Measurements from ENCODE around the gene EIF4G3. TPM values are rescaled to one million over a fixed set of nuclear protein-coding genes. Genes with fewer than 3 reads are reported as not detected.
A peak's percentile ranks its signal among the peaks of the same experiment; 100 is the strongest.

EIF4G3 gene
- total and polyA plus RNA-seq, 9 of the 15 experiments (the other 6 are each of a cell fraction or from before 2014, with no cell fraction given) = 6.7 to 40.5 (median 32.1) TPM

- H3K9ac ChIP-seq (ENCODE audit: insufficient read depth in 1 of 2, low read depth in 2 of 2, low read length in 2 of 2) = no peak overlapping the region
- FAIRE-seq = no peak
- H3K27me3 ChIP-seq (ENCODE audit: control insufficient read depth in 2 of 2, insufficient read depth in 2 of 2, low read length in 2 of 2) = peaks cover 0 to 4% of the 10 kb centered on the region in 2 experiments; a peak in 3 of 5 replicates
- H3K4me2 ChIP-seq (ENCODE audit: insufficient read depth, low read length) = no peak overlapping the region
- H3K4me1 ChIP-seq (replicated peaks in 1 of 2; ENCODE audit: control insufficient read depth in 2 of 2, insufficient read depth in 2 of 2, low read length in 2 of 2) = peaks cover 3 to 6% of the 10 kb centered on the region in 2 experiments; a peak in 4 of 5 replicates
- BruUV-seq (replicated peaks) = no TSS peak
- in situ Hi-C loops (cut with MboI) = no loop called here
- intact Hi-C loops (cut with micrococcal nuclease) = no loop called here
- no peak for ATAC-seq
- POLR2A ChIA-PET = no interaction called here
- CTCF ChIA-PET (ENCODE audit: low intra/inter-chr PET ratio) = no interaction called here
- H3K27ac ChIP-seq (ENCODE audit: extremely low read depth, low read depth, low read length) = no peak overlapping the region
- H3K79me2 ChIP-seq (ENCODE audit: control insufficient read depth, insufficient read depth, low read length) = no peaks in the 10 kb centered on the region
- H2AFZ ChIP-seq (ENCODE audit: low read depth, low read length) = no peak overlapping the region
- no peaks in the 10 kb centered on the region for H4K20me1 ChIP-seq (replicated peaks; ENCODE audit: control insufficient read depth, insufficient read depth, low read length)
- no peak overlapping the region for H3K4me3 ChIP-seq
- no peaks in the 10 kb centered on the region for H3K9me1 ChIP-seq (ENCODE audit: control insufficient read depth, insufficient read depth, low read length)
- H3K9me3 ChIP-seq (replicated peaks; ENCODE audit: control insufficient read depth, insufficient read depth, low read depth, low read length) = no peaks in the 10 kb centered on the region
- no peaks in the 10 kb centered on the region for H3K36me3 ChIP-seq (ENCODE audit: control insufficient read depth, insufficient read depth, low read length)
- peak in 1 of 4 experiments; percentile 2 for DNase-seq (ENCODE audit: extremely low read depth in 1 of 4, low spot score in 3 of 4)
- WGBS (ENCODE audit: insufficient coverage, low coverage, missing lambda C conversion rate) = 21% methylated on average over 7 of the region's 7 CpGs
- TF ChIP-seq U2AF1 (optimal IDR thresholded peaks at IDR 0.05; ENCODE audit: low read depth, low read length) = no peak
- no peak for TF ChIP-seq XRCC3 (IDR thresholded peaks at IDR 0.05)
- no peak for TF ChIP-seq CHAMP1 (IDR thresholded peaks at IDR 0.05)
- no peak for TF ChIP-seq RUNX1 (IDR thresholded peaks at IDR 0.05; ENCODE audit: low read depth)
- no peak for TF ChIP-seq NCOA6 (IDR thresholded peaks at IDR 0.05)
- TF ChIP-seq FOXM1 (IDR thresholded peaks at IDR 0.05; ENCODE audit: low read depth) = no peak
- no peak for TF ChIP-seq FOXM1 (CRISPR knock-in tag; IDR thresholded peaks at IDR 0.05; ENCODE audit: low read depth)
- TF ChIP-seq RAD21 (CRISPR knock-in tag; conservative IDR thresholded peaks at IDR 0.05 in 1 of 2, IDR thresholded peaks at IDR 0.05 in 1 of 2) = no peak
- TF ChIP-seq ZNF511 (CRISPR knock-in tag; IDR thresholded peaks at IDR 0.05) = no peak
- TF ChIP-seq HMG20B (CRISPR knock-in tag; IDR thresholded peaks at IDR 0.05) = no peak
- no peak for TF ChIP-seq ZNF408 (CRISPR knock-in tag; IDR thresholded peaks at IDR 0.05; ENCODE audit: low read depth)
- no peak for TF ChIP-seq ZNF212 (CRISPR knock-in tag; IDR thresholded peaks at IDR 0.05)
- no peak for TF ChIP-seq SIRT6 (IDR thresholded peaks at IDR 0.05; ENCODE audit: low read depth, low read length)
- no peak for TF ChIP-seq ZNF398 (CRISPR knock-in tag; IDR thresholded peaks at IDR 0.05)
- TF ChIP-seq ZNF518B (CRISPR knock-in tag; IDR thresholded peaks at IDR 0.05) = no peak
These were observed 5.6 kb upstream of the EIF4G3 start for GRCh38 chr1:21182181-21182731.

All from K562 (cell line).